HG03066 (cell line): ENCODE measurements around the gene GTF2A1.
"Not testable (repeated sequence)": the region's sequence is repeated elsewhere in the genome, so short reads cannot be mapped to it uniquely, and the experiment has no call there.

Experiments
- ATAC-seq: cut with Tn5 transposase; IDR thresholded peaks from one replicate; pipeline ENCODE4 v1.9.1; 2021; ENCODE audit warnings: low read depth; ENCODE audit not compliant: unreplicated experiment

The GTF2A1 gene

DNA sequence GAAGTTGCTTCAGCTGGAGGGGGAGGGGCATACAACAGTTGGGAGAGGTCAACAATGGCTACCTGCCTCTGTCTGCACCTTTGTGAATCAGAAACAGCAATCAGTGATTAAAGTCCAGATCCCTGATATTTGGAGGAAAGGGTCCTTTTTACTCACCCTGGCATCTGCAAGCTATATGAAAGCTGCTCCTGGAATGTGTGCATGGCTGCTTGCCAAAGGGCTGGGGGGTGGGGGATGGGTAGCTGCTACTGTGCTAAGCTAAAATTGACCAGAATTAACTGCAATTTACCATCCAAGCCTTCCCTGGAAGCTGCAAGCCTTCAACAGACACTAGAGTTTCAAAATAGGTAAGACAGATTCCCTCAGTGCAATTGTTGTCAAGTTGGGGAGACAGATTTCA, 13.5 kb upstream of the GTF2A1 start:
- ATAC-seq, result no peak

DNA sequence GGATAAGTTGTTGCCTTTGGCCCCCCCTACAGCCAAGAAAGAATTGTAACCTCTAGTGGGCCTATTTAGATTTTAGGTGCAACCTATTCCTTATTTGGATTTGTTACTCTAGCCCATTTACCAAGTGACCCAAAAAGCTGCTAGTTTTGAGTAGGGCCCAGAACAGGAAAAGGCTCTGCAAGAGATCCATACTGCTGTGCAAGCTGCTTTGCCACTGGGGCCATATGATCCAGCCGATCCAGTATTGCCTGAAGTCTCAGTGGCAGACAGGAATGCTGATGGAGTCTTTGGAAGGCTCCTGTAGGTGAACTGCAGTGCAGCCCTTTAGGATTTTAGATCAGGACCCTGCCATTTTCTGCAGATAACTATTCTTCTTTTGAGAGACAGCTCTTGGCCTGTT, 12.9 kb upstream of the GTF2A1 start:
- ATAC-seq, result no peak

DNA sequence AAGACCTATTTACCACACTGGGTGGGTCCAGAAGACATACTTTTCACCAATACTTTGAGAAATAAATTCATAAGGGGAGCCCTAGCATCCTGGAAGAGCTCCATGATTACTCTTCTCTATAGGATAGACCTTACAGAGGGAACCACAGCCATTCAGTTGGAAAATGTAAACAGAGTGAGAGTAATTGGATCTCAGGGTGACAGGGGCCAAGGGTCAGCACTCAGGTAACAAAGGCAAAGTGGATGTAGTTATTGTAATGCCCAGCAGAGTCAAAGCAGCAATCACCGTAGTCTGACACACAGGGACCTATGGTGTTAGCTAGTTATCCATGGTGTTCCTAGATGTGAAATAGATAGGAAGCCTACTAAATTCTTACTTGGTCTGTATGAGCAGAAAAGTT, 10.8 kb upstream of the GTF2A1 start:
- ATAC-seq, result no peak

DNA sequence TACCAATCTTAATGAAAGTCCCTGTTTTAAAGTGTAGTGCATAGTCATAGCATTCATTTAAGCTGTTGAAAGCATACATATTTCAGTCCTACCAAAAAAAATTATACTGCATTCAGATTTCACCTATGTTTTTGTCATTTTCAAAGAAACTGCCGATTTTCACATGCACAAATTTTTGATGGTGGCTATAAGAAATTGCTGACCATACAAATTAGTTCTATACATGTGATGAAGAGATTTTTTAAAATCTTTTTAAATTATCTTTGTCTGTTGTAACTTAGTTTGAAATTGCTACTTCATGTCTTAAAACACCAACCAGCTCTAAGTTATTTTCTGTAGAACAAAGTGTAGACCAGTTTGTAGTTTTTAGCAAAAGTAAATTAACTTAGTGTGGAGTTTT, 3.5 kb upstream of the GTF2A1 start:
- ATAC-seq, result no peak

DNA sequence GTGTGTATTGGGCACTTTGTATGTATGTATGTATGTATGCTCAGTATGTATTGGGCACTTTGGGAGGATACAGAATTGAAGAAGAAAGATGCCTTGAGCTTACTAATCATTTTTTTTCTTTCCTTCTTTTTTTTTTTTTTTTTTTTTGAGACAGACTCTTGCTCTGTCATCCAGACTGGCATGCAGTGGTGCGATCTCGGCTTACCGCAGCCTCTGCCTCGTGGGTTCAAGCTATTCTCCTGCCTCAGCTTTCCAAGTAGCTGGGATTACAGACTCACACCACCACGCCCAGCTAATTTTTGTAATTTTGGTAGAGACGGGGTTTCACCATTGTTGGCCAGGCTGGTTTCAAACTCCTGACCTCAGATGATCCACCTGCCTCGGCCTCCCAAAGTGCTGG, 3.0 kb upstream of the GTF2A1 start:
- not testable (repeated sequence) for ATAC-seq

DNA sequence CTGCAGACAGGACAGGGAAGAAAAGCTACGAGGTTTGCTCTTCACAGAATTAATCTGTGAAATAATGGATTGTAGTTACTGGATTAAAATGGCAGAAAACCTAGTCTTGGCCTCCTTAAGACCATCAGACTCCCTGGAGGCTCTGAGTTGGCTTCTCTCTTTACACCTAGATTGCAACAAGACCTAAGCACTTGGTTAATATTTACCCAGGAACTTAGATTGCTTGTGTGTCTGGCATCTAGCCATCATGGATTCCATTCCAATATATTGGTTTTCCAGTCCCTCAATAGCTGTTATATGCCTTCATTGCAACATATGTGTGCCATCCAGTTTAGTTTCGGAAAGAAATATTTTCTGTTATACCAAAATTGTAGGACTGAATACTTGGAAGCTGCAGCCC, 1.9 kb upstream of the GTF2A1 start:
- no peak for ATAC-seq

DNA sequence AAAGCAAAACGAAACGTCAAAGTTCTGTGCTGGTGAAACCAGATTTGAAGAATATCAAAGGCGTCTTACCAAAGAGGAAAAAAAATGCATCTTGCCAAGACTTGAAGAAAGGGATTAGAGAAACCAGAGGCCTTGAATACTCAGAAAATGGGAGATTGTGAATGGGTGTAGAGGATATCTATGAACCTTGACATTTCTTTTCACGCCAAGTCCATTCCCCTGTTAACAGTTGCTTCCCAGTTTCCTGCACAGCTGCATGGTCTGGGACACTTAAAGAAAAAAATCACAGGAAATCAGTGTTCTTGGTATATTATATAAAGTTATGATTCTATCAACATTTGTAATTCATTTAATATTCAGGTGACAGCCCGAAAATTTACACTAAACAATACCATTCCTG, 1.4 kb upstream of the GTF2A1 start:
- ATAC-seq, result no peak

DNA sequence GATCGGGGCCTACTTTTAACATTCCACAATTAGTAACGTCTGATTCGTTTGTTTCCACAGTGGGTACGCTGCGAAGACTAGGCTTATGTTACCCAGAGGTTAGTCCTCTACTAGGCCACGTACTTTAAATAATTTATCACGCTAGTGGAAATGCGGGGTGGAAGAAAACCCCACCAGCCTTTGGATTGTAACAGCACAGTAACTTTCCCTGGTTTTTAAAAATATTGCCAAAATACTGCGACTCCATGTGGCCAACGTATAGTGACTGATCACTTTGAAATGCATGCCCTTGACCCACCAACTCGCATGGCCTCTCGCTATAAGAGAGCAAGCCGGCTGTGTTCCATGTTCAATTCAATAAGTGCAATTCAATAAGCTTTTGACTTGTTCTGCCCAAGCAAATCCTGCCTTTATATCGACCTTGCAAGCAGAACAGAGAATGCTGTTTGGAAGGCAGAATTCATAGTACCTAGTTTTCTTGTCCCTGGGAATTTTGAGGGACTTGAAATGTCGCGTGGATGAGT, 882 bp upstream of the GTF2A1 start:
- ATAC-seq, result no peak

DNA sequence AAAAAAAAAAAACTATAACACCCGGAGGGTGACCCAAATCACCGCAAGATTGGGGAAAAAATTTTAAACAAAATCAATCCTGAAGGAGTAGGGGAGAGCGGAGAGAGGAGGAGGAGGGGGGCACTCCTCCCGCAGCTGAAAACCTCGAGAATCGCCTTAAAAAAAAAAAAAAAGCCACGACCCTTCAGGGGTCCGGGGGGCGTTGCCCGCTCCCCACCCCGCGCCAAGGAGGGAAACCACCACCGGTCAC, 254 bp downstream of the GTF2A1 start:
- ATAC-seq, result no peak

DNA sequence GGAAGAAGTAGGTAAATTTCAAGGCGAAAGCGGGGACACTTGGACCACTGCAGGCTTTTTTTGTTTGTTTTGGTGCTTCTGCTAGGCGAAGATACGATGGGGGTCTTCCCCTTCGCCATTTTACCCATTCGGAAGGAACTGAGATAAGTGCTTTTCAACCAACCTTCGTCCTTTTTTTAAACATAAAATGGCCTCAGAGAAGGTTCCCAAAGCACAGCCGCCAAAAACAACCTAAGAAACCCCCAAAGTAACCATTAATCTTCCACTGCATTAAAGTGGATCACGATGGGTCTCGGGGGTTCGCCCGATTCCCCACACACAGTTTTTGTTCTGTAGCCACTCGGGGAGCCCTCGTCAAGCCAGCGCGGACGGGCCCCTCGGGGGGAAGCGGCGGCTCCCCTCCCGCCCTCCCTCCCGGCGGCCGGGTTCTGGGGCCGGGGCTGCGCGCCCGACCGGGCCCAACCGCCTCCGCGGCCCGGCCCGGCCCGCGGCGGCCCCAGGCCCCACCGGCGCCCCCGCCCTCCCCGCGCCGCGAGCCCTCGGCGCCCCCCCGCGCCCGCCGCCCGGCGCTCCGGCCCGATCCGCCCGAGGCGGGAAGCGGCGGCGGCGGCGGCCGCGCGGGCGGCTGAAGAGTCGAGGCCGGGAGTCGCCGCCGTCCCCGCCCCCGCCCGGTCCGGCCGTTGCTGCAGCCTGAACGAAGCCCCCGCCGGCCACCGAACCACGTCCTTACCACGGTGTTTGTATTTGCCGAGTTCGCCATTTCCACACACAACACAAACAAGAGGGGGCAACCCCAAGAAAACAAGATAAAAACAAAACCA, 790 bp downstream of the GTF2A1 start:
- ATAC-seq, result no peak

DNA sequence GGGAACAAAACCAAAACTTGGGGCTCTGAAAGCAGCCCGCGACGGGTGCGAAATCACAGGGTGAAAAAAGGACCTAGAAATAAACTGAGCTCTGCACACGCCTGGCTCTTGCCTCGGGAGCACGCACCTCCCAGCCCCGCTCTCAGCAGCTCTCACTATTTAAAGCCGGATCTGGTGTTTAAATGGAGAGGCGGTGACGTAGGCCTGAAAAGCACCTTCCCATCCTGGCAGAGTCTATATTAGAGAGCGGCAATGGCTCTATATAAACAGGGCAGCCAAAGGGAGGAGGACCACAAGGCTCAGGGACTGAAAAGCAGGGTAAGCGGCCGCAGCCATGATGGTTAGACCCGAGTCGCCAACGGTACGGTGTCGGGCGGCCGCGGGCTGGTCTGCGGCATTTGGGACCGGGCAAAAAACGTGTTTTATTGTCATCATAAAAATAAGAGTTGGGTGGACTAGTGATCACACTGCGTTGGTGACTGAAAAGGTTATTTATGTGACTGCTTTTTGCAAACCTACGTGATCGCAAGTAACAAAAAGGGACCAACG, 1.5 kb downstream of the GTF2A1 start:
- peak; percentile 58 for ATAC-seq

DNA sequence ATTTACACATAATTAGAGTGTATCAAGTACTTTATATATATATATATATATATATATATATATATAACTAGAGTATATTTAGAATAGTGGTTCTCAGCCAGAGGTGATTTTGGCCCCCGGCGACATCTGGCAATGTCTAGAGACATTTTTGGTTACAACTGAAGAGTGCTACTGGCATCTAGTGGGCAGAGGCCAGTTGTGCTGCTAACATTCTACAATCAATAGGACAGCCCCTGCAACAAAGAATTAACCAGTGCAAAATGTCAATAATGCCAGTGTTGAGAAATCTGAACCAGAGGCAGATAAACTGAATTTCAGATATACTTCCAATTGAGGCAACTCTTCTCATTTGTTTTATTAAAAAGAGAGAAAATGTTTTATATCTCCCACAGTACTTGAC, 8.9 kb downstream of the GTF2A1 start:
- peak; percentile 65 for ATAC-seq

DNA sequence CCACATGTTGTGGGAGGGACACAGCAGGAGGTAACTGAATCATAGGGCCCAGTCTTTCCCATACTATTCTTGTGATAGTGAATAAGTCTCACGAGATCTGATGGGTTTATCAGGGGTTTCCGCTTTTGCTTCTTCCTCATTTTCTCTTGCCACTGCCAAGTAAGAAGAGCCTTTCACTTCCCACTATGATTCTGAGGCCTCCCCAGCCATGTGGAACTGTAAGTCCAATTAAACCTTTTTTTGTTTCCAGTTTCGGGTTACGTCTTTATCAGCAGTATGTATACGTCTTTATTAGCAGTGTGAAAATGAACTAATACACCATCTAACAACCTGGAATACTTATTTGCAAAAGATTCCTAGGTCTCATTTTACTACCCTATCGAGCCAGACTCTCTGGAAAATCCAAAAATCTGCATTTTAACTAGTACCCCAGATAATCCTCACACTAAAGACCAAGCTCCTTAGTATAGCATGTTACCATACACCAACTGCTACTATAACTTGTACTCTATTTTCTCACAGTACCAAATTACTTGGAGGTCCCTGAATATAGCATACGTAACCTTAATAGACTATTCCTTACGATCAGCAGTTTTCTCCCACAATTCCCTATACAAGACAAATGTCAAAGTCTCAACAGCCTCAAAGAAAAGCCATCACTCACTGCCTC, 11.5 kb downstream of the GTF2A1 start:
- no peak for ATAC-seq

DNA sequence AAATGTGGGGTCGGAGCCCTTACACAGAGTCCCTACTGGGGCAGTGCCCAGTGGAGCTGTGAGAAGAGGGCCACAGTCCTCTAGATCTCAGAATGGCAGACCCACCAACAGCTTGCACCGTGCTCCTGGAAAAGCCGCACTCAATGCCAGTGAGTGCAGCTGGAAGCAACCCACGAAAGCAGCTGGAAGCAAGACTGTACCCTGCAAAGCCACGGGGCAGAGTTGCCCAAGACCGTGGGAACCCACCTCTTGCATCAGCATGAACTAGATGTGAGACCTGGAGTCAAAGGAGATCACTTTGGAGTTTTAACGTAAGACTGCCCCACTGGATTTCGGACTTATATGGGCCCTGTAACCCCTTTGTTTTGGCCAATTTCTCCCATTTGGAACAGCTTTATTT, 12.3 kb downstream of the GTF2A1 start:
- no peak for ATAC-seq

DNA sequence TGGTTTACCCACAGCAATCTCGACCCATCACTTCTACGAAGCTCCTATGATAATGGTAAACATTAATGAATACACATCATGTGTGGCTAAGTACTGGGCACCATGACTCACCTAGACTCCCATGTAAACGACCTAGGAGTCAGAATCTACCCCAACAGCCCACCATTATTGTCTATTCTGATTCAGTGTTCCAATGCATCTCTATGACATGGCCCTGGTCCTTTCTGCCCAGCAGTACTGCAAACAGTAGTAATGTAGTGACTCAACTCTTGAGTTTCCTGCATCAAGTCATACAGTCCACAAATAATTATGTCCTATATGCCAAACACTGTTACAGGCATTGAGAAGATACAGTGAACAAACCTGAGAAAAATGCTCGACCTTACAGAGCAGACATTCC, 14.6 kb downstream of the GTF2A1 start:
- ATAC-seq, result no peak

DNA sequence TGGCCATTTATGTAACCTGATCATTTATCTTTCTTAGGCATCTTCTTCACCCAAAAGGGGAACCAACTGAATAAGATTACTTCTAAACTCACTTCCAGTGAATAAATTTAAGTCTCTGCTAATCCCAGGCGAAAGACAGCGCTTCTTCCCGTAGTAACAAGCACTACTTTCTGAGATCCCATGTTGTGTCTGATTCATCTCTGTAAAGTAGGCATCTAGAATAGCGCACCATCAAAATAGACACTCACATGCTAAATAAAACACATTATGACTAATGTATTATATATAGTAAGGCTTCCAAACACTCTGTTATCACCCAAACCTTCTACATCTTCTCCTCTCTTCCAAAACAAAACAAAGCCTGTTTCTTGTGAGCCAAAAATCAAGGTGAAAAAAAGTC, 15.1 kb downstream of the GTF2A1 start:
- no peak for ATAC-seq

DNA sequence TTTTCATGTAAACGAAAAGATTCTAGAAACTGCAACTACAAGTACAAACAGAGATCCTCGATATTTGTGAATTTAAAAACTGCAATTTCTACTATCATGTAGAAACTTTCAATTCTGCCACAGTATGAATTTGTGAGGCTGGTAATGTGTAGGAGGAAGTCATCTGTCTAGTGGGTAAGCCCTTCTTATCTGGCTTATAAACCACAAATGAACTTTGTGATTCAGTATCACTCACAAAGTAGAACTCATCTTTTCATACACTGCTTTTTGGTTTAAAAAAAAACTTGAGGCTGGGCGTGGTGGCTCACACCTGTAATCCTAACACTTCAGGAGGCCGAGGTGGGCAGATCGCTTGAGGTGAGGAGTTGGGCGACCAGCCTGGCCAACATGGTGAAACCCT, 20.7 kb downstream of the GTF2A1 start:
- ATAC-seq, result no peak

DNA sequence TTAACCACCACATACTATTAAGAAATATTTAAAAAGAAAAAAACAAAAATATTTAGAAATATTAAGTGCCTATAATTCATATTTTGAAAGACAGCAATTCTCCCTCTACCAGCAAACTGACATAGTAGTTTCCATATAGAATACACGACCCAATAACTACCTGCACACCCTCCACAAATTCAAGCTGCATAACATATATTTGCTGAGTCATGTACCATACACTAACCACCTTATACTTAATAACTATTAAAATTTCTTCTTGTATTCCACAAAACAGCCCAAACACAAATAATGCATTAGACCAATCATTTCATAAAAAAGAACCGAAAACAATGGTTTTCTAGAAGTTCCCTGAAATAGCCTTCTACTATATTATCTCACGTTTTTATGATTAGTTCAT, 21.7 kb downstream of the GTF2A1 start:
- no peak for ATAC-seq

DNA sequence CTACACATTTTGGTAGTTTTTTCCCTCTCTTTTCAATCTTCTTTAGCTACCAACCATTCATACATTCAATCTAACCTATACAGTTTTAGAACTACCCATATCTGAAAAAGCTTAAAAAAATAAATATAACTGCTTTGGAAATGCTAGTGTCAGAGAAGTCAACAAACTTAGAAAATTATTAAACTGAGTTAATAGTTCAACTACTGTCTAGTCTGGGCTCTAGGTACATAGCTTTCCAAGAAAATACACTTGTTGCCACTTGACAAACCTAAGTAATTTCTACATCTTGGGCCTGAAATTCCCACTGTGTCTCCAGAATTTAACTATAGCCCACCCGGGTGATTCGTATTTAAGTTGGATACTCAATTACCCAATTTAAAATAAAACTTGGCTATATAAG, 22.1 kb downstream of the GTF2A1 start:
- ATAC-seq, result no peak

DNA sequence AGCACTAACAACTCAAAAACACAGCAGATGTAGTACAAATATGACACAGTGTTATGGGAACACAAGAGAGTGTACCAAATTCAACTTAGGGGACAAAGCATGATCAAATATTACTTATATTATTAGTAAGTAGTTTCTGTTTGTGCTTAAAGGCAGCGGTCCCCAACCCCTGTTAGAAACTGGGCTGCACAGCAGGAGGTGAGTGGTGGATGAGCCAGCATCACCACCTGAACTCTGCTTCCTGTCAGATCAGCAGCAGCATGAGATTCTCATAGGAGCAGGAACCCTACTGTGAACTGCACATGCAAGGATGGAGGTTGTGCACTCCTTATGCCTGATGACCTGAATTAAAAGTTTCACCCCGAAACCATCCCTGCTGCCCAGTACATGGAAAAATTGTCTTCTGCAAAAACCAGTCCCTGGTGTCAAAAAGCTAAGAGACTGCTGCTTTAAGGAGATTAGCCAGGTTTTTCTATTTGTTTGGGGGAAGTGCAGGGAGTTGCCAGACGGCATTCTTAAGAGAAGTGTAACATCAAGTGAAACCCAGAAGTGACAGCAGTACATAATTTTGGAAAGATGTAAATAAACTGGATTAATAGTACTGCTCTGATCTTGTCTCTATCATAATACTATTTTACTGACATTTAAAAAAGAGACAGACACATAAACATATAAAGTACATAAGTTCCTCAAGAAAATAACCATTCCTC, 26.7 kb downstream of the GTF2A1 start:
- ATAC-seq, result no peak

DNA sequence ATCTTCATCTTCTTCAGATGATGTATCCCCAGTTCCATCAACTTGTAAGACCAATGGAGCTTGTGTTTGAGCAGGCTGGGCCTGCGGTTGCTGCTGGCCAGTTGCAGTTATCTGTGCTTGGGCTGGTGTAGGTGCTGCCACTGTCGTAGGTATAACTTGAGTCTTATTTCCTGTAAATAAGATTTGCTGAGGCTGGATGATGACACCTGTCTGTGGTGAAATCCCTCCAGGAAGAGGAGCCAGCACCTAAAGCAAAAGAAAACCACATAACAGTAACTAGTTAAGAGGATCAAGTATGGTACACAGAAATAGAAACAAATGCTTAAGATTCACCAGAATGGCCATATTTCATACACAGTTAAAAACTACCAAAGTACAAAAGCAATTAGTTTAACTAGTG, 28.2 kb downstream of the GTF2A1 start:
- ATAC-seq, result no peak
